ENCODE measurements around the gene DELE1.

GRCh38 chr5:141961466-141961865 lies 37.8 kb downstream of the DELE1 start:
- TF ChIP-seq POLR2A (IDR thresholded peaks at IDR 0.05) (no peak), CTCF (IDR thresholded peaks at IDR 0.05) (no peak), POLR2AphosphoS5 (IDR thresholded peaks at IDR 0.05) (no peak)

Data from sigmoid colon (tissue), 4 donors.